WERI-Rb-1 (cell line): Measurements from ENCODE around the gene PGP.

Experiments
- DNase-seq: peaks from one replicate; pipeline ENCODE4 v3.0.0-alpha.2; 2020
- H3K27ac ChIP-seq: fragments of 250-450 bp; sonication (Bioruptor Pico); 2 replicates; pipeline ENCODE4 v1.5.1; 2020; ENCODE audit warnings: mild to moderate bottlenecking, moderate library complexity
- H3K27me3 ChIP-seq: fragments of 250-450 bp; sonication (Bioruptor Pico); 2 replicates; pipeline ENCODE4 v1.5.1; 2021; ENCODE audit warnings: mild to moderate bottlenecking, low read depth, moderate library complexity; ENCODE audit not compliant: insufficient read depth, severe bottlenecking
- H3K36me3 ChIP-seq: fragments of 250-450 bp; sonication (Bioruptor Pico); 2 replicates; pipeline ENCODE4 v1.5.1; 2020; ENCODE audit warnings: mild to moderate bottlenecking, moderate library complexity
- H3K4me3 ChIP-seq: 2 replicates; pipeline ENCODE4 v1.5.1; 2011; ENCODE audit warnings: low read depth, mild to moderate bottlenecking, control low read depth, low read length
- H3K9me3 ChIP-seq: fragments of 250-450 bp; sonication (Bioruptor Pico); 2 replicates; pipeline ENCODE4 v1.5.1; 2021; ENCODE audit warnings: mild to moderate bottlenecking, moderate library complexity; ENCODE audit not compliant: severe bottlenecking
- TF ChIP-seq, protein P1 (sequence below): IDR thresholded peaks from 2 replicates; pipeline ENCODE4 v1.5.1; 2011; ENCODE audit warnings: low read depth, mild to moderate bottlenecking, control low read depth, inconsistent platforms, low read length

Gene PGP

DNA sequence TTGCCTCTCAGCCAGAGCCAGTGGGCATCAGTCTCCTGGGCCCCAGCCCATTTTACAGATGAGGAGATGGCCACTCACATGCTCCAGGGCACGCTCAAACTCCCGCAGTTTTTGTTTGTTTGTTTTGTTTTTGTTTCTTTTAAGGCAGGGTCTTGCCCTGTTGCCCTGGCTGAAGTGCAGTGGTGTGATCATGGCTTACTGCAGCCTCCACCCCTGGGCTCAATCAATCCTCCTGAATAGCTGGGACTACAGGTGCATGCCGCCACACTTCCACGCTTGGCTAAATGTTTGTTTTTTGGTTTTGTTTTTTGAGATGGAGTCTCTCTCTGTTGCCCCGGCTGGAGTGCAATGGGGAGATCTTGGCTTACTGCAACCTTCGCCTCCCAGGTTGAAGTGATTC is 12.3 kb upstream of the PGP start:
- TF ChIP-seq, protein P1, sequence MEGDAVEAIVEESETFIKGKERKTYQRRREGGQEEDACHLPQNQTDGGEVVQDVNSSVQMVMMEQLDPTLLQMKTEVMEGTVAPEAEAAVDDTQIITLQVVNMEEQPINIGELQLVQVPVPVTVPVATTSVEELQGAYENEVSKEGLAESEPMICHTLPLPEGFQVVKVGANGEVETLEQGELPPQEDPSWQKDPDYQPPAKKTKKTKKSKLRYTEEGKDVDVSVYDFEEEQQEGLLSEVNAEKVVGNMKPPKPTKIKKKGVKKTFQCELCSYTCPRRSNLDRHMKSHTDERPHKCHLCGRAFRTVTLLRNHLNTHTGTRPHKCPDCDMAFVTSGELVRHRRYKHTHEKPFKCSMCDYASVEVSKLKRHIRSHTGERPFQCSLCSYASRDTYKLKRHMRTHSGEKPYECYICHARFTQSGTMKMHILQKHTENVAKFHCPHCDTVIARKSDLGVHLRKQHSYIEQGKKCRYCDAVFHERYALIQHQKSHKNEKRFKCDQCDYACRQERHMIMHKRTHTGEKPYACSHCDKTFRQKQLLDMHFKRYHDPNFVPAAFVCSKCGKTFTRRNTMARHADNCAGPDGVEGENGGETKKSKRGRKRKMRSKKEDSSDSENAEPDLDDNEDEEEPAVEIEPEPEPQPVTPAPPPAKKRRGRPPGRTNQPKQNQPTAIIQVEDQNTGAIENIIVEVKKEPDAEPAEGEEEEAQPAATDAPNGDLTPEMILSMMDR, result no peak
- Histone ChIP-seq H3K4me3 (no peak overlapping the region), H3K9me3 (no peaks in the 10 kb centered on the region), H3K27ac (no peak overlapping the region), H3K27me3 (no peaks in the 10 kb centered on the region), H3K36me3 (peaks cover 73% of the 10 kb centered on the region)
- DNase-seq, result no peak

DNA sequence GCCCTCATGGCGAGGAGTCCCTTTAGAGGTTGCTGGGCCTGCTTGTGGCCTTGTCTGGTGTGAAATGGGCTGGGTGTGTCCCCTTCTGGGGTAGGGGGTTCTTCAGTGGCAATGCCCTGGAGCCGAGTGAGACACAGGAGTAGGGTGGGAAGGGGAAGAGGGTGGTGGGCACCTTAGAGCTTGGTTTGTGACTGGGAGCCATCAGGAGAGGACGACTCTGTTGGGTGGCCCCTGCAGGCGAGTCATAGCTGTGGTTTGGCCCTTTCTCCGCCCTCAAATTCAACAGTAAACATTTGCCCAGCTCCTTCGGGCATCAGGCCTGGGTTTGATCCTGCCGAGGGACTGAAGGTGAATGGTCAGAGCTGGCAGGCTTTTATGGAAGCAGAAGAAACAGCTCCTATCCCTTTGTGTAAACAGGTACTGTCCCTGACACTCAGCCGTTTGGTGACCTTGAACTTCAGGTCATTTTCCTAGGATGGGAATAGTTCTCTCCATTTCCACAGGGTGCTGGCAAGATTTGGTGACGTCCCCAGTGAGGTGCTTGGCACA is 11.7 kb upstream of the PGP start:
- H3K4me3 ChIP-seq, result no peak overlapping the region
- TF ChIP-seq, protein P1, result no peak
- no peaks in the 10 kb centered on the region for H3K27me3 ChIP-seq
- H3K9me3 ChIP-seq, result no peaks in the 10 kb centered on the region
- no peak overlapping the region for H3K27ac ChIP-seq
- no peak for DNase-seq
- peaks cover 67% of the 10 kb centered on the region for H3K36me3 ChIP-seq

DNA sequence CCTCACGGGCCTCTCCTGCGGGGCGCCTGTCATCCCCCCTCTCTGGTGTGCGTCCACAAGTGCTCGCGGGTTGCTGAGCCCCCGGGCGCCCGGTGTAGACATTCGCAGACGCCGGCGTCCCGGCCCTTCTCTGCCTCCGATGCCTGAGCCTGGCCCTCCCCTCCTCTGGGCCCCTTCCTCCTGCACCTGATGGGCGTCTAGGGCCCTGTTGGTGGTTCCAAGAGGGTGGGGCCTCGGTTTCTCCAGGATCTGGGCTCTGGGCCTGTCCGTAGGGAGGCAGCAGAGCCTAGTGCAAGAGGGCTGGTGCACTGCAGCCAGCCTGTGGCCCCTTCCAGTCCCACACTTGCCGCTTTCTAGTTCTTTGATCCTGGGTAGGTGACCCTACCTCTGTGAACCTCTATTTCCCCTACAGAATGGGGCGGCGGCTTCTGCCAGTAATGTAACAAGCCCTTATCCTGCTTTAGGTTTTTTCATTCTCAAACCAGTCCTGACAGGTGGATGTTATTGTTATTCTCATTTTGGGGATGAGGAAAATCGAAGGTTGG is 9.4 kb upstream of the PGP start:
- Histone ChIP-seq H3K36me3 (peaks cover 45% of the 10 kb centered on the region), H3K27me3 (no peaks in the 10 kb centered on the region), H3K9me3 (no peaks in the 10 kb centered on the region), H3K4me3 (peak overlapping the region; percentile 97), H3K27ac (peak overlapping the region; percentile 89)
- DNase-seq, result no peak
- TF ChIP-seq, protein P1, result peak; percentile 23; the same call in 1 of the 2 replicates

DNA sequence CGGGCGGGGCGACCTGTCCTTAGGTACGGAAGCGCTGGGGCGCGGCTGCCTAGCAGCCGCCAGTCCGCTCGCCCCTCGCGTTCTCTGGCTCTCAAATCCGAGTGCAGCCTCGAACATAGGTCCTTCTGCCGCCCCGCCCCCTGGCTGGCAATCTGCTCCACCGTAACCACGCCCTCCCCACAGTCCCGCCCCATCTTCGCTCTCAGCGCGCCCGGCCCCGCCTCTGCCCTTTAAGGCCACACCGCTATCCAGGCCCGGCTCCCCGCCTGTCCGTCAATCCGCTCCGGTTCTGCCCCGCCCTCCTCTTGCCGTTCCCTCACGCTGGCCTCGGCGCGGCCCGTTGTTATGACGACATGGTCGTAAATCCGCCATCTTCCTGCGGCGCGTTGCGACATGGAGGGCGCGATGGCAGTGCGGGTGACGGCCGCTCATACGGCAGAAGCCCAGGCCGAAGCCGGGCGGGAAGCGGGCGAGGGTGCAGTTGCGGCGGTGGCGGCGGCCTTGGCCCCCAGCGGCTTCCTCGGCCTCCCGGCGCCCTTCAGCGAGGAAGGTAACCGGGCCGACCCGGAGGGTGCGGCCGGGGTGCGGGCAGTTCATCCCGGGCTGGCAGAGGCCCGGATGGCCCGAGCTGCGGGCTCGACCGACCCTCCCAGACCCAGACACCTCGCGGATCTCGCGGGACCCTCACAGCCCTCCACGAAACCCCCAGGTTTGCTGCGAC is 8.7 kb upstream of the PGP start, which contains the start of gene E4F1:
Gene E4F1 (plus strand): TSS at position 371 of the 721 bp plus-strand sequence. CDS start 23 bp downstream, at position 394.
- H3K27me3 ChIP-seq, result no peaks in the 10 kb centered on the region
- H3K9me3 ChIP-seq, result no peaks in the 10 kb centered on the region
- TF ChIP-seq, protein P1, result no peak
- peak within 1 kb of the TSS; percentile 96 for H3K27ac ChIP-seq
- peaks cover 39% of the 10 kb centered on the region for H3K36me3 ChIP-seq
- H3K4me3 ChIP-seq, result peak within 1 kb of the TSS; percentile 97
- DNase-seq, result peak; percentile 100

DNA sequence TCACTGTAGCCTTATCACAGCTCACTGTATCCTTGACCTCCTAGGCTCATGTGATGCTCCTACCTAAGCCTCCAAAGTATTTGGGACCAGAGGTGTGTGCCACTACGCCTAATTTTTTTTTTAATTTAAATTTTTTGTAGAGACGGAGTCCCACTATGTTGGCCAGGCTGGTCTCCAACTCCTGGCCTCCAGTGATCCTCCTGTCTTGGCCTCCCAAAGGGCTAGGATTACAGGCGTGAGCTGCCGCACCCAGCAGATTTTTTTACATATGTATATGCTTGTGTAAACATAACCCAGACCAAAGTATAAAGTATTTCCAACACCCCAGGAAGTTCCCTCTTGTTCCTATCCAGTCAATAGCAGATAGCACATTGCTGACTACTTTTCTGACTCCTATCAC is 1.7 kb upstream of the PGP start:
- Histone ChIP-seq H3K27ac (peak overlapping the region; percentile 96), H3K27me3 (no peaks in the 10 kb centered on the region), H3K9me3 (no peaks in the 10 kb centered on the region), H3K4me3 (no peak overlapping the region), H3K36me3 (peaks cover 24% of the 10 kb centered on the region)
- no peak for DNase-seq
- TF ChIP-seq, protein P1, result no peak
